OCI-LY7 (cell line): ENCODE data around the gene ACTL7A.

ENCODE experiments used
- CTCF ChIP-seq: fragments of 200-600 bp; sonication (generic); conservative IDR thresholded peaks from 2 replicates; pipeline ENCODE4 v1.5.1; 2014; ENCODE audit warnings: mild to moderate bottlenecking, antibody characterized with exemption, low read length, moderate library complexity, mixed read lengths
- EZH2phosphoT487 ChIP-seq: fragments of 200-600 bp; sonication (generic); IDR thresholded peaks from 2 replicates; pipeline ENCODE4 v1.6.1; 2018; ENCODE audit warnings: low read depth, borderline replicate concordance, mild to moderate bottlenecking, mixed run types, antibody characterized with exemption, low read length, moderate library complexity, mixed read lengths

DNA sequence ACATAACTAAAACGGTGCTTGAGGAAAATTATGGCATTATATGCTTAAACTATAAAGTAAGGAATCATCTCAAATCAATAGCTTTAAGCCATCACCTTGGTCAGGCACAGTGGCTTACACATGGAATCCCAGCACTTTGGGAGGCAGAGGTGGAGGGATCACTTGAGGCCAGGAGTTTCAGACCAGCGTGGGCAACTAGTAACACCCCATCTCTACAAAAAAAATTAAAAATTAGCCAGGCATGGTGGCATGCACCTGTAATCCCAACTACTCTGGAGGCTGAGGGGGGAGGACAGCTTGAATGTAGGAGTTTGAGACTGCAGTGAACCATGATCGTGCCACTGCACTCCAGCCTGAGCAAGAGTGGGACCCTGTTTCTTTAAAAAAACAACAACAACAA, 22.6 kb downstream of the ACTL7A start:
- TF ChIP-seq CTCF: no peak
- no peak for TF ChIP-seq EZH2phosphoT487
